Right lobe of liver (tissue), 6 donors: ENCODE data around the gene BACH1. TPM values are rescaled to one million over a fixed set of nuclear protein-coding genes. Genes with fewer than 3 reads are reported as not detected.

ENCODE experiments used
- ATAC-seq, 4 donors: fragments of 200-7000 bp; cut with Tn5 transposase; one replicate each; pipeline ENCODE4 v1.9.1; 2020; ENCODE audit warnings: mild to moderate bottlenecking in 4 of 4, moderate library complexity in 4 of 4
- DNase-seq, 3 donors: peaks; one replicate each; pipeline ENCODE4 v3.0.0-alpha.2; 2020
- H3K27ac ChIP-seq, 3 donors: fragments of 200-600 bp; one replicate each; pipeline ENCODE4 v1.8.0; 2022
- H3K27me3 ChIP-seq, 2 donors: fragments of 200-600 bp; one replicate each; pipeline ENCODE4 v1.8.0; 2022
- H3K36me3 ChIP-seq, 4 donors: fragments of 200-600 bp; sonication (generic) in 1 of 4; one replicate each; pipeline versions ENCODE4 v1.5.1 to v1.8.0; 2017 to 2022; ENCODE audit warnings: control low read depth in 1 of 4
- H3K4me1 ChIP-seq, 4 donors: fragments of 200-600 bp; sonication (generic) in 1 of 4; one replicate each; pipeline versions ENCODE4 v1.5.1 to v1.8.0; 2017 to 2022; ENCODE audit warnings: control low read depth in 1 of 4
- H3K4me3 ChIP-seq, 3 donors: fragments of 200-600 bp; one replicate each; pipeline ENCODE4 v1.8.0; 2022
- H3K9me3 ChIP-seq, 4 donors: fragments of 200-600 bp; sonication (generic) in 1 of 4; one replicate each; pipeline versions ENCODE4 v1.5.1 to v1.8.0; 2017 to 2022; ENCODE audit warnings: control low read depth in 1 of 4
- POLR2A ChIP-seq: fragments of 450-650 bp; IDR thresholded peaks from one replicate; pipeline ENCODE4 v1.6.1; 2017; ENCODE audit warnings: antibody characterized with exemption, mild to moderate bottlenecking
- WGBS: methylation state at CpG from one replicate; pipeline ENCODE4 v1.1.6; 2018; ENCODE audit warnings: low coverage, low lambda C conversion rate; ENCODE audit not compliant: insufficient coverage; ENCODE audit errors: missing lambda C conversion rate; 5-methylcytosine and 5-hydroxymethylcytosine counted together
- intact Hi-C, 2 donors: fragments of 100-400 bp; cut with DNase I; formaldehyde crosslinking; loops; one replicate each; pipeline versions ENCODE4 v1.11.2 to v1.14.1; 2022
- total RNA-seq, 6 experiments: library from RNA; depleted of rRNA in 2 of 6; stranded (reverse); fragments of >200 nt in 2 of 6; fragmentation: NEBNext Ultra II Directional in 3 of 6; extraction: Animal tissue kit (Norgen Biotek cat#: 25700) in 3 of 6; gene quantifications; one replicate each; pipeline versions ENCODE4 v1.1.0 to v1.2.4, GENCODE V29; 2016 to 2023
- TF ChIP-seq, protein P1 (sequence below), 4 donors: fragments of 200-600 bp in 3 of 4; fragments of 450-650 bp in 1 of 4; IDR thresholded peaks; one replicate each; pipeline versions ENCODE4 v1.5.1 to v1.8.0; 2016 to 2022; ENCODE audit warnings: antibody characterized with exemption in 4 of 4, mild to moderate bottlenecking in 2 of 4
- donor health status: DM: no; HTN: yes; CAD: no.
- donor health status: DM: no; HTN: no; CAD: no.
- donor health status: DM: no; HTN: no; CAD: no.
- donor health status: DM: no; HTN: yes; CAD: no.
- donor health status: DM: no; HTN: yes; CAD: no.

Gene BACH1
- total RNA-seq, 6 experiments from 2014 or later = 22.7 to 57.5 (median 27.2) TPM

DNA sequence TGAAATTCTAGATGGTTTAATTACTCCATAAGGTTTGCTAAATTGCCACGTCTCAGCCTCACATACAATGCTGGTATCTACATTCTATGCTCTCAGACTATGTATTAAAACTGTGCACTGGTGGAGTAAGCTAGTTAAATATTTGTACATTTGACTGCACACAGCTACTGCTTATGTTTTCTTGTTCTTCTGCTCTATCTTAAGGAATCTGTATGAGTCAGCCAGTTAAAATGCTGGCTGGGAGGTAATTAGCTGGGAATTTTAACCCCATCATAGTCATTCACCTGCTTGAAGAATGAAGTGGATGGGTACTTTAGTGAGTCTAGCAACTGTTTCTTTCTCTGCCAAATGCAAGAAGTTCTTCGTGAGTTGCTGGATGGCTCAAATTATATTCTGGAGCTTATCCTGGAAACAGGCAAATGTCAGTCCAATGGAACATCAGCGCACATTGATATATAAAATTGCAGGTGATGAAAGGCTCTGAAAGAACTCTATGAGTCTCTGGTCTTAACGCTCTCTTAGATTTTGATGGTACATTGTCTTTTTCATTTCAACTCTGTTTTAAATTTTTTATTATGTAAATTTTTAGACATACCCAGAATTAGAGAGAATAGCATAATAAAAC is 83.4 kb downstream of the BACH1 start:
- no peaks in the 10 kb centered on the region for H3K36me3 ChIP-seq
- TF ChIP-seq, protein P1, sequence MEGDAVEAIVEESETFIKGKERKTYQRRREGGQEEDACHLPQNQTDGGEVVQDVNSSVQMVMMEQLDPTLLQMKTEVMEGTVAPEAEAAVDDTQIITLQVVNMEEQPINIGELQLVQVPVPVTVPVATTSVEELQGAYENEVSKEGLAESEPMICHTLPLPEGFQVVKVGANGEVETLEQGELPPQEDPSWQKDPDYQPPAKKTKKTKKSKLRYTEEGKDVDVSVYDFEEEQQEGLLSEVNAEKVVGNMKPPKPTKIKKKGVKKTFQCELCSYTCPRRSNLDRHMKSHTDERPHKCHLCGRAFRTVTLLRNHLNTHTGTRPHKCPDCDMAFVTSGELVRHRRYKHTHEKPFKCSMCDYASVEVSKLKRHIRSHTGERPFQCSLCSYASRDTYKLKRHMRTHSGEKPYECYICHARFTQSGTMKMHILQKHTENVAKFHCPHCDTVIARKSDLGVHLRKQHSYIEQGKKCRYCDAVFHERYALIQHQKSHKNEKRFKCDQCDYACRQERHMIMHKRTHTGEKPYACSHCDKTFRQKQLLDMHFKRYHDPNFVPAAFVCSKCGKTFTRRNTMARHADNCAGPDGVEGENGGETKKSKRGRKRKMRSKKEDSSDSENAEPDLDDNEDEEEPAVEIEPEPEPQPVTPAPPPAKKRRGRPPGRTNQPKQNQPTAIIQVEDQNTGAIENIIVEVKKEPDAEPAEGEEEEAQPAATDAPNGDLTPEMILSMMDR (IDR thresholded peaks at IDR 0.05) = no peak
- no peak for TF ChIP-seq POLR2A
- H3K27ac ChIP-seq = no peak overlapping the region
- DNase-seq (no peak), ATAC-seq (no peak)
- WGBS = 92% methylated on average over 4 of the region's 4 CpGs
- H3K4me1 ChIP-seq = no peaks in the 10 kb centered on the region
- H3K27me3 ChIP-seq = no peaks in the 10 kb centered on the region
- H3K9me3 ChIP-seq = no peaks in the 10 kb centered on the region
- intact Hi-C loops = no loop called here
- no peak overlapping the region for H3K4me3 ChIP-seq

- H3K9me3 ChIP-seq = no peaks in the 10 kb centered on the region
- WGBS = 62% methylated on average over 2 of the region's 2 CpGs
- intact Hi-C loops = no loop called here
- H3K27me3 ChIP-seq = no peaks in the 10 kb centered on the region
- no peak overlapping the region for H3K4me3 ChIP-seq
- H3K27ac ChIP-seq = no peak overlapping the region
- H3K36me3 ChIP-seq = no peaks in the 10 kb centered on the region
- no peak for DNase-seq
- H3K4me1 ChIP-seq = no peaks in the 10 kb centered on the region
- no peak for TF ChIP-seq POLR2A
- TF ChIP-seq, protein P1 (IDR thresholded peaks at IDR 0.05) = no peak
- ATAC-seq = no peak
These were observed 86.1 kb downstream of the BACH1 start for GRCh38 chr21:29384683-29385359.

DNA sequence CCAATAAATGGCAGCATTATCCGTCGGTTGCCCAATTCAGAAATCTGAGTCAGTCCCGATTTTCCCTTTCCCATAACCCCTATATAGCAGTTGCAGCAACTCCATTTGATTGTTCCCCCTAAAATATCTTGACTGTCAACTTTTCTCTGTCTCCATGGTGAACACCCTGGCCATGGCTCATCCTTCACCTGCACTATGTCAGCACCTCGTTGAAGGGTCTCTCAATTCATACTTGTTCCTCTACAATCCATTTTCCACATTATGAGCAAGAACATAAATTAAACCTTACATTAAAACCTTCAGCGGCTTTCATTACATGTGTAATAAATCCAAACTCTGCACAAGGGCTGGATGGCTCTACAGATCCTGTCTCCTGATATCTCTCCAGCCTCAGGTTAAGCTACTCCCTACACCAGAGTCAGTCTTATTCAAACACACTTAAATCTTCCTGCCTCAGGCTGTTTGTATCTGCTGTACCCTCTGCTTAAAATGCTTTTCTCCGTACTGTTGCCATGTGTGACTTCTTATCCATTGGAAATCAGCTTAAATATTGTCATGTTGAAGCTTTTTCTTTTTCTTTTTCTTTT is 87.3 kb downstream of the BACH1 start:
- TF ChIP-seq, protein P1 (IDR thresholded peaks at IDR 0.05) = no peak
- TF ChIP-seq POLR2A = no peak
- ATAC-seq (no peak), DNase-seq (no peak)
- Histone ChIP-seq H3K9me3 (no peaks in the 10 kb centered on the region), H3K4me1 (no peaks in the 10 kb centered on the region), H3K36me3 (no peaks in the 10 kb centered on the region), H3K27ac (no peak overlapping the region), H3K4me3 (no peak overlapping the region), H3K27me3 (no peaks in the 10 kb centered on the region)
- intact Hi-C loops = no loop called here
- WGBS = 87% methylated on average over 6 of the region's 6 CpGs

DNA sequence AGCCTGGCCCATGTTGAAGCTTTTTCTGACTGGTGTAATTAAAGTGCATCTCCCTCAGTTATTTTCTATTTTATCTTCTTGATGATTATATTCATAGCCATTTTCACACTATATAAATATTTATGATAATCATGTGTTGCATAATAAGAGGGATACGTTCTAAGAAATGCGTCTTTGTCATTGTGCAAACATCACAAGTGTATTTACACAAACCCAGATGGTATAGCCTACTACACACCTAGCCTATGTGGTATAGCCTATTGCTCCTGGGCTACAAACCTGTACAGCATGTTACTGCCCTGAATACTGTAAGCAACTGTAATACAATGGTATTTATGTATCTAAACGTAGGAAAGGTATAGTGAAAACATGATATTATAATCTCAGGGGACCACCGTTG is 88.1 kb downstream of the BACH1 start:
- DNase-seq (no peak), ATAC-seq (no peak)
- no peaks in the 10 kb centered on the region for H3K4me1 ChIP-seq
- 84% methylated on average over 3 of the region's 4 CpGs for WGBS
- no peak overlapping the region for H3K27ac ChIP-seq
- H3K36me3 ChIP-seq = no peaks in the 10 kb centered on the region
- TF ChIP-seq, protein P1 (IDR thresholded peaks at IDR 0.05) = no peak
- H3K27me3 ChIP-seq = no peaks in the 10 kb centered on the region
- no peaks in the 10 kb centered on the region for H3K9me3 ChIP-seq
- H3K4me3 ChIP-seq = no peak overlapping the region
- intact Hi-C loops = no loop called here
